Right atrium auricular region (tissue), 2 donors: ENCODE data around the gene CLDN1. TPM values are rescaled to one million over a fixed set of nuclear protein-coding genes. Genes with fewer than 3 reads are reported as not detected.

ENCODE experiments used
- DNase-seq: peaks from one replicate; pipeline ENCODE4 v3.0.0-alpha.2; 2019; ENCODE audit warnings: low spot score
- H3K27ac ChIP-seq, 2 donors: fragments of 200-600 bp; sonication (generic); 1 replicate in 1 of 2; 2 replicates in 1 of 2; pipeline ENCODE4 v1.5.1; 2016 to 2019
- H3K27me3 ChIP-seq, 2 donors: fragments of 200-600 bp; sonication (generic); one replicate each; pipeline versions ENCODE4 v1.5.1 to v1.6.0; 2017 to 2019
- H3K36me3 ChIP-seq: fragments of 200-600 bp; sonication (generic); one replicate; pipeline ENCODE4 v1.5.1; 2016
- H3K4me1 ChIP-seq, 2 donors: fragments of 200-600 bp; sonication (generic); one replicate each; pipeline versions ENCODE4 v1.5.1 to v1.6.0; 2017 to 2019
- H3K4me3 ChIP-seq, 2 donors: fragments of 200-600 bp; sonication (generic); 1 replicate in 1 of 2; 2 replicates in 1 of 2; pipeline ENCODE4 v1.5.1; 2017 to 2019; ENCODE audit warnings: mild to moderate bottlenecking in 1 of 2, moderate library complexity in 1 of 2
- H3K9me3 ChIP-seq, 2 donors: fragments of 200-600 bp; sonication (generic); one replicate each; pipeline ENCODE4 v1.5.1; 2019
- CTCF ChIP-seq, 2 donors: fragments of 200-600 bp; sonication (generic); IDR thresholded peaks; one replicate each; pipeline ENCODE4 v1.5.1; 2019; ENCODE audit warnings: antibody characterized with exemption in 2 of 2
- total RNA-seq, 2 donors: library from RNA; depleted of rRNA; stranded (reverse); fragments of >200 nt; gene quantifications; one replicate each; pipeline ENCODE4 v1.1.0, GENCODE V29; 2016

CLDN1 gene
- total RNA-seq, 2 donors from 2014 or later, result 9.0 to 12.7 TPM

- DNase-seq, result no peak
- Histone ChIP-seq H3K27ac (no peak overlapping the region), H3K4me3 (peak overlapping the region; percentile 53 to 64), H3K9me3 (no peaks in the 10 kb centered on the region), H3K36me3 (no peaks in the 10 kb centered on the region), H3K27me3 (no peaks in the 10 kb centered on the region), H3K4me1 (peaks cover 0 to 27% of the 10 kb centered on the region in 2 donors)
- no peak for TF ChIP-seq CTCF (IDR thresholded peaks at IDR 0.05)
Measured at GRCh38 chr3:190322604-190323245, 479 bp upstream of the CLDN1 start.

- no peaks in the 10 kb centered on the region for H3K36me3 ChIP-seq
- no peak for DNase-seq
- peak overlapping the region in 1 of 2 donors; percentile 64 for H3K4me3 ChIP-seq
- no peak for TF ChIP-seq CTCF (IDR thresholded peaks at IDR 0.05)
- H3K27me3 ChIP-seq, result no peaks in the 10 kb centered on the region
- peaks cover 0 to 19% of the 10 kb centered on the region in 2 donors for H3K4me1 ChIP-seq
- no peaks in the 10 kb centered on the region for H3K9me3 ChIP-seq
- no peak overlapping the region for H3K27ac ChIP-seq
Measured at GRCh38 chr3:190320594-190321362, 1.5 kb downstream of the CLDN1 start.

GRCh38 chr3:190319660-190320059 lies 2.6 kb downstream of the CLDN1 start:
- H3K36me3 ChIP-seq, result no peaks in the 10 kb centered on the region
- no peak for DNase-seq
- TF ChIP-seq CTCF (IDR thresholded peaks at IDR 0.05), result no peak

GRCh38 chr3:190318666-190319065 lies 3.6 kb downstream of the CLDN1 start:
- Histone ChIP-seq H3K4me3 (no peak overlapping the region), H3K36me3 (no peaks in the 10 kb centered on the region), H3K9me3 (no peaks in the 10 kb centered on the region), H3K27ac (no peak overlapping the region), H3K27me3 (no peaks in the 10 kb centered on the region), H3K4me1 (peaks cover 0 to 19% of the 10 kb centered on the region in 2 donors)
- no peak for DNase-seq
- no peak for TF ChIP-seq CTCF (IDR thresholded peaks at IDR 0.05)

More at GRCh38 chr3:190319660-190320059, 2.6 kb downstream of the CLDN1 start:
- no peaks in the 10 kb centered on the region for H3K27me3 ChIP-seq
- peaks cover 0 to 19% of the 10 kb centered on the region in 2 donors for H3K4me1 ChIP-seq
- no peak overlapping the region for H3K4me3 ChIP-seq
- no peaks in the 10 kb centered on the region for H3K9me3 ChIP-seq
- no peak overlapping the region for H3K27ac ChIP-seq

- TF ChIP-seq CTCF (IDR thresholded peaks at IDR 0.05), result no peak
- DNase-seq, result no peak
- no peaks in the 10 kb centered on the region for H3K36me3 ChIP-seq
- no peaks in the 10 kb centered on the region for H3K4me1 ChIP-seq
- H3K4me3 ChIP-seq, result no peak overlapping the region
- no peak overlapping the region for H3K27ac ChIP-seq
- no peaks in the 10 kb centered on the region for H3K9me3 ChIP-seq
- H3K27me3 ChIP-seq, result no peaks in the 10 kb centered on the region
Measured at GRCh38 chr3:190314741-190315140, 7.5 kb downstream of the CLDN1 start.
